ENCODE results near the gene BBS9.

The BBS9 gene

DNA sequence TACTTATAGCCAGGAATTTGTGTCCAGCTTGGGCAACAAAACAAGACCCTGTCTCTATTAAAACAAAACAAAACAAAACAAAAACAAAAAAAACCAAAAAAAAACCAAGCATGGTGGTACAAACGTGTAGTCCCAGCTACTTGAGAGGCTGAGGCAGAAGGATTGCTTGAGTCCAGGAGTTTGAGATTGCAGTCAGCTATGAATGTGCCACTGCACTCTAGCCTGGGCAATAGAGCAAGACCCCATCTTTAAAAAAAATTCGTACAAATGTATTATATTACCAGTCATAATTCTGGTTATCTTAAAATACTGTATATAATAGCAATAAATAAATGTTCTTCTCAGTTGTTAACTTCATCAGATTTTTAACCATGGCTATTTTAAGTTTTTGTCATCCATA is 2.3 kb upstream of the BBS9 start:
- no peak for DNase-seq (ENCODE audit: low read depth)

DNA sequence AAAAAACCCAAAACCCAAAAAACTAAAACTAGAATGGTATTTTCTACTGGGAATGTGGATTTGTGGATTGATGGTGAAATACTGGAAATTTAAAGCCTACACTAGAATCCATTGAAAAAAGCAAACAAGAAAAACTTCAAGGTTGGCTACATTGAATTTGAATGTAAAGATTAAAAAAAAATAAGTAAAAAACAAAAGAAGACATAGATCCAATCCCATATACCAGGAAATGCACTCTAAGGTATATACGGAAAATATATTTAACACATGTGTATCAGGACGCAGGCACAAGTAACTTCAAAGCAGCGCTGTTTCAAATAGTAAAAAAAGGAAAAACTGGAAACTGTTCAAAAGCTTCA is 754 bp upstream of the BBS9 start:
- DNase-seq (ENCODE audit: low read depth), result no peak

DNA sequence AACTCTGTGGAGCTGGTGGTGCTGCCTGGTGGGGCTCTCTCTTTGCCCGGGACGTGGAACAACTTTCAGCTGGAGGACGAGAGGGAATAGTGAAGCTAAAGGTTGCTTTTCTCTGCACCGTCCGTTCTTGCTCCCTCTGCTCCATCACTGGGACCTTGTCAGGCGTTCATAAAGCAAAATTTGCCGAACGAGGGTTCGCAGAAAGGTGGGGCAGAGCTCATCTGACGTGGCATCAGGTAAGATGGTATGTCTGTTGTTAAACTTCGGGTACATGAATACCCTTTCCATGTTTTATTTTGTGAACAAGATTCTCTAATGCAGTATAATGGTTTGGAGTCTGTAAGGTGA is 416 bp downstream of the BBS9 start:
- no peak for DNase-seq (ENCODE audit: low read depth)

DNA sequence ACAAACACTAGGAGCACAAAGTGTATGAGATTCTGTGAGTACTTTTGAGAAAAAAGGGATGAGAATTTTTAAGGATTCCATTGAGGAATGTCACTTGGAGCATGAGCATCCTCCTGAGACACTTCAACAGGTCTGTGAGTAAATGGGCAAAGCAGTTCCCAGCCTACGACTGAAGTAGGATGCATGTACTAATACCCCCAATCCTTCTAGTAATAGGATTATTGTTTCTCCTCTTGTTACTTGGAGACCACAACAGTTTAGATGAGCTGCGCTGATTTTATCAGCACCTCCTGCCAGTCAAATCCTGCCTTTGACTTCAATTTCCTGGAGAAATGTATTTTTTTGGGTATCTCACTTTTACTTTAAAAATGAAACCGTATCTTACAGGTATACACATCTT is 820 bp downstream of the BBS9 start:
- no peak for DNase-seq (ENCODE audit: low read depth)

DNA sequence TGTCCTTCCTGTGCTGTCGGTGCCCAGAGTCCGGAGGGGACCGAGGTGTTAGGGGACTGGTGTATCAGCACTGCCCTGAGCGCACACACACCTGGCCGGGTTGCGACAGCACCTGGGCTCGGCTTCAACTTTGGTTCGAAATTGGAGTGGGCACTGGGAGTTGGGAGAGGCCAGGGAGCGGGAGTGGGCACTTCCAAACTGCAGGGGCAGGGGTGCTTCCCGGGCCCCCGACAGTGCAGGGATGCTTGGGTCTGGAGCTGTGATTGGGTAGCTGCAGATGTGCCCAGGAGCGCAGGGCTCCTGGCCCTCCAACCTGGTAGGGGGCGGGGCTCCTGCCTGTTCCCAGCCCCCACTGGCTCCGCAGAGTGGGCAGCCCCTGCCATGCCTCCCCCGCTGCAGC is 7.7 kb downstream of the BBS9 start:
- no peak for DNase-seq (ENCODE audit: low read depth)

DNA sequence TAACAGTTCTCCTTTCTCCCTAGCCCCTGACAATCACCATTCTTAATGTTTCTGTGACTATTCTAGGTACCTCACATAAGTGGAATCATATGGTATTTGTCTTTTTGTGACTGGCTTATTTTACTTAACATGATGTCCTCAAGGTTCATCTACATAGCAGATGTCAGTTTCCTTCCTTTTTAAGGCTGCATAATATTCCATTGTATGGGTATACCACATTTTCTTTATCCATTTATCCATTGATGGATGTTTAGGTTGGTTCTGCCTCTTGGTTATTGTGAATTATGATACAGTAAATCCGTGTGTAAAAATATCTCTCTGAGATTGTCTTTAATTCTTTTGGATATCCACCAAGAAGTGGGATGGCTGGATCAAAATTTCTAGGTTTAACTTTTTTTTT is 13.2 kb downstream of the BBS9 start:
- no peak for DNase-seq (ENCODE audit: low read depth)

DNA sequence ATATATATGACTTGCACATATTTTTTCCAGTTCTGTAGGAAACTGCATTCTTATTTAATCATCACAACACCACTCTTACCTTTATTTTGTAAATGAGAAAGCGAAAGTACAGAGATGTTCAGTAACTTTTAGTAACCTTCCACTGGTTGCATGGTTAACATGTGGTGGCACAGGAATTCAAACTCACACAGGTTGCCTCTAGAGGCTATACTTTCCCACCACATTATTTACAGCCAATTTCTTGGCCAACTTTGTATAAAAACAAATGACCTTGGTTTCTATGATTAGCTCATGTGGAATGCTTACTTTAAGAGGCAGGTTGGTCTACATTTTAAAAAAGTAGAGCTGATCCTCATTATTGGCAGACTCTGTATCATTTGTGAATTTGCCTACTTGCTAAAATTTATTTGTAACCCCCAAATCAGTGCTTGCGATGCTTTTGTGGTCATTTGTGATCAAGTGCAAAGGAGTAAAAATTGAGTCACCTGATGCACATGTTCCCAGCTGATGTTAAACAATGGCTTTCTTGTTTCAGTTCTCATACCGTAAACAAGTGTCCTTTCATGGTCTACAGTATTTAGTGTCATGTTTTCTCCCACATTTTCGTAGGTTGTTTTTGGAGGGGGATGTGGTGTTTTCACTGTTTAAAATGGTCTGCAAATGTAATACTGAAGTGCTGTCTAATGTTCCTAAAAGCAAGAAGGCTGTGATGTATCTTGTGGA is 14.8 kb downstream of the BBS9 start:
- no peak for DNase-seq (ENCODE audit: low read depth)

DNA sequence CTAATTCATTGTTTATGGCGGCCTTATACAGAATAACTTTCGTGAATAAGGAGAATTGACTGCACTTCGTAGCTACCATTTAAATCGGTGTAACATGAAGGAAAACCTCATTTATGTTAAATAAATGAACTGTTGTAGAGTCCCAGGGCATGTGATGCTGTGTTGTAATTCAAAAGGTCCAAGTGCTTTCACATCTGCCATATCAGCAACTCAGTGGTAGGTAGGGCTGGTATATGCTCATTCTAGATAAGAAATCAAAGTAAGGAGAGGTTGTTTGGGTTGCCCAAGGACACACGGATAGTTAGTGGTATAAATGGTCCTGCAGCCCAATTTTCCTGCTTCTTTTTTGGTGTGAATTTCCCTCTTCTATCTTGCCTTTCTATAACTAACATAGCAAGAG is 15.8 kb downstream of the BBS9 start:
- no peak for DNase-seq (ENCODE audit: low read depth)

DNA sequence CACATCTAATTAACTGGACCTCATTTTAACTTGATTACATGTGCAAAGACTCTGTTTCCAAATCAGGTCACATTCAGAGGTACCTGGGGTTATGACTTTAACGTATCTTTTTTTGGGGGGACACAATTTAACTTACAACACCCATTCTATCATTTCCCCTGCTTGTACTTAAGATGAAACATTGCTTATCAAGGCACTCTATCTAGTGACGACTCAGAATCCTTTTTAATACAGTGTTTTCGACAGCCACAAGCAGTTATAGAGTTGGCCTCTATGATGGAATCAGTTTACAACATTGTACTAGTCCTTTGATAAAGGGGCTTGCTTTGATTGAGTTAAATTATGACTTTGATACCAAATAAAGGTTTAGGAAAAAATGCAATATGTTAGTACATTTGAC is 22.7 kb downstream of the BBS9 start:
- no peak for DNase-seq (ENCODE audit: low read depth)

DNA sequence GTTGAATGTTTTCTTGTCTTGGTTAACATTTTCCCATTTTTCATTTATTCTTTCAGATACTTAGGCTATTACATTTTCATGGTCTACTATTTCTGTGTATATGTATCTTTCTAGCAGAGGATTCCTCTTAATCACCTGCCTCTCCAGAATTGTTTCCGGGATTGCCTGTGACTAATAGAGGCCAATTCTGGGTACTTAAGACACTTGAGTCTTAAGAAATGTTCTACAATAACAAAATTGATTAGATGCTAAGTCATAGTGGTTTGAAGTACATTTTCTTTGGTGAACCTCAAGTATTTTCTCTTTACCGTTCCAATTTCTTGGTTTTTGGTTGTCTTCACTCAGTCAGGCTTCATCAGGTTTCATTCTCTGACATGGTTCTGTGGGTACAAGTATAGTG is 26.4 kb downstream of the BBS9 start:
- no peak for DNase-seq (ENCODE audit: low read depth)

DNA sequence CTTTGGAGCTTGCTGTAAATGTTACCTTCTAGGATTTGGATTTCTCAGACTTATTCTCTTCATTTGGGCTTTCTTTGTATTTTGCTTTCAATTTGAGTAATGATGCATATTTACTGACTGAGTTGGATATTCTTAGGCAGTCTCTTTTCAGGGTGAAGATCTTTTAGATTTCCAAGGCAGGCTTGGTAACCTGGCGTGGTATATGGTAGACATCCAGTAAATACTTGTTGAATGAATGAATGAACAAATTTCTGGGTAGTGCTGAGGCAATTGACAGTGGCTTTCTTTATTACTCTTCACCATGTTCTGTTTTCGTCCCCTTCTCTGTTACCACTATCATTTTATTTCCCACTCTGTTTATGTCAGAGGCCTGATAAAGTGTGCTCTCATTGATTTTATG is 27.1 kb downstream of the BBS9 start:
- DNase-seq (ENCODE audit: low read depth), result no peak

DNA sequence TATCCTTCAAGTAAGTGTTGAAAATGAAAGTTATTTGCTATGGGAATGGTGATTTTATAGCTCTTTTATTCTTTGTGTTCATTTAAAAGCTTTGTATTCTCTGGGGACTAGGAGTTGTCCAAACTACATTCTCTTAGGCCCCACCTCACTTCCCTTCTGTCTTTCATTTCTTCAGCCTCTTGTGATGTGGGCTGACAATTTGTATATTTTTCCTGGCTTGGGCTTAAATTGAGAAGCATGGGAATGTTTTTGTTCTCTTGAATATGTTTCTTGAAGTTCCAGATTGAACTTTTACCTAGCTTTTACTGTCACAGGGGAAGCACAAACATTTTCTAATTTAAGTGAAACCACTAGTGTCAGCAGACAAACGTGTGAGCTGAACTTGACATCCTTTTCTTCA is 27.9 kb downstream of the BBS9 start:
- no peak for DNase-seq (ENCODE audit: low read depth)

DNA sequence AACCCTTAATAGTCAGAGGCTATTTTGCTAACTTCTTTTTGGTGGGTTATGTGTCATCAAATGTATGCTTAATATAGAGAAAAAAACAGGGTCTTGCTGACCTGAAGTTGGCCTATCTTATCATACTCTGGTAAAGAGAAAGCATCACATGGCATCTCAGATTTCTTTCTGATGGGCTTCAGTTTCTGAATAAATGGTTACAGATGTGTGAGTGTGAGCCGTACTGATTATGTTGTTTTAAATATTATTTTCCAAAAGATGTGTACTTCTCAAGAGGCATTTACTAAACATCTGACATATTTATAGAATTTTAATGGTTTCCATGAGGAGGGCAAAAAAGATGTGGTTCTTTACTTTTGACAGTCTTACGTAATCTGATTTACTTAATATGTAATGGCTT is 28.4 kb downstream of the BBS9 start:
- DNase-seq (ENCODE audit: low read depth), result no peak

DNA sequence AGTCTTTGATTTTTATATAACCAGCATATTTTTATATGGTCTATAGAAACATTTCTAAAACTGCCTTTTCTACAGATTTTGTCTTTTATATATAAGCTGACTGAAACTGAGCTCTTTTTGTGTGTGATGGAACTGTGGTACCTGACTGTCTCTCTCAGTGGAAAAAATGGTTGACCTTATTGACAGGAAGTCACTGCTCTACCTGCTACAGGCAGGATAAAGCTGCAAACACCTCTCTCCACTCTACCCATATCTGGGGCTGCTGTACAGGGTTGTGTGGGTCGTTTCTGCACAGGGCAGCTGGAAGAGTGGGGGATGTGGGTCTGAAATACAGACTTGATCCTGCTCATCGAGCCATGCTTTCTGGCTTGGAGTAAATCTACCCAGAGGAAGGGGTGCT is 48.5 kb downstream of the BBS9 start:
- DNase-seq (ENCODE audit: low read depth), result no peak

DNA sequence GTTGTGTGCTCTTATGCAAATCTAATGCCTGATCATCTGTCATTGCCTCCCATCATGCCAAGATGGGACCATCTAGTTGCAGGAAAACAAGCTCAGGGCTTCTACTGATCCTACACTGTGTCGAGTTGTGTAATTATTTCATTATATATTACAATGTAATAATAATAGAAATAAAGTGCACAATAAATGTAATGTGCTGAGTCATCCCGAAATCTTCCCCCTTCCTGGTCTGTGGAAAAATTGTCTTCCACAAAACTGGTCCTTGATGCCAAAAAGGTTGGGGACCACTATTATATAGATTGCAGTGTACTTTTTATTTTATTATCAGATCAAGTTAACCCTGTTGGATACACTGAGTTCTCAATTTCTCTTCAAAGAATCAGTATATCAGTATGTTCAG is 50.2 kb downstream of the BBS9 start:
- DNase-seq (ENCODE audit: low read depth), result no peak

DNA sequence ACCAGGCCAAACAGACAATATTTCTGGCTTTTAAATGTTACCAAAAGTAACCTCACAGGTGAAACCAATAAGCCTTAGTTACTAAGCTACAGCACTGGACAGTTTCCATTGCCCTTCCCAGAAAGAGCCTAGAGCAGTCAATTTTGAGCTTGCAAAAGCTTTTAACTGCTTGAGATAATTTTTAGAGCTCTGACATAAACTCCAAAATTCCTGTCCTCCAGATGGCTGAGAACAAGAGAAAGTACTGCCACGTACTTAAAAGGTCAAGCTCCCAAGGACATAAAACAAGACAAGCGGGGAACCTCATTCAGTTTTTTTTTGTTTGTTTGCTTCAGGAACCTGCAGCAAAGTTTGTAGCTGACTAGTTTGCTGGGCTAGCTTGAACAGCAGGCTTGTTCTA is 54.1 kb downstream of the BBS9 start:
- DNase-seq (ENCODE audit: low read depth), result no peak

DNA sequence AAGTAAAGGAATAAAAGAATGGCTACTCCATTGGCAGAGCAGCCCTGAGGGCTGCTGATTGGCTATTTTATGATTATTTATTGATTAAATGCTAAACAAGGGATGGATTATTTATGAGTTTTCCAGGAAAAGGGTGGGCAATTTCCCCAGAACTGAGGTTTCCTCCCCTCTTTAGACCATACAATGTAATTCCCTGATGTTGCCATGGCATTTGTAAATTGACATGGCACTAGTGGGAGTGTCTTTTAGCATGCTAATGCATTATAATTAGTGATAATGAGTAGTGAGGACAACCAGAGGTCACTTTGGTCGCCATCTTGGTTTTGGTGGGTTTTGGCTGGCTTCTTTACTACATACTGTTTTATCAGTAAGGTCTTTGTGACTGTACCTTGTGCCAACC is 55.5 kb downstream of the BBS9 start:
- DNase-seq (ENCODE audit: low read depth), result no peak

DNA sequence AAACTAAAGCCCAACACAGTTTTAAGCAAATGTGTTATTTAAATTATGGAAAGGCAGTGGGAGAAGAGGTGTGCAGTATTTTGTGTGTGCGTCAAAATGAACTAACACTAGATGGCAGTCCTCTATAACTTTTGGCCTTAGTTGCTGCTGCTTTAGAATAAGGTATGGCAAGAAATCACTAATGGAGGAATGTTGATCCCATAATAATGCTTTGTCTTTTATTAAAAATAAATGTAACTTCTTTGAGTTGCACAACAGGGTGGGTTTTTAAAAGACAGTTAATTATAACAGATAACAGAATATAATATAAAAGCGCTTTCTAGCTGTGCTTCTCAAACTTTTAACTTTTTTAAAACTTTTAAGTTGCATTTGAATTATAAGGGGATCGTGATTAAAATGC is 56.4 kb downstream of the BBS9 start:
- no peak for DNase-seq (ENCODE audit: low read depth)

DNA sequence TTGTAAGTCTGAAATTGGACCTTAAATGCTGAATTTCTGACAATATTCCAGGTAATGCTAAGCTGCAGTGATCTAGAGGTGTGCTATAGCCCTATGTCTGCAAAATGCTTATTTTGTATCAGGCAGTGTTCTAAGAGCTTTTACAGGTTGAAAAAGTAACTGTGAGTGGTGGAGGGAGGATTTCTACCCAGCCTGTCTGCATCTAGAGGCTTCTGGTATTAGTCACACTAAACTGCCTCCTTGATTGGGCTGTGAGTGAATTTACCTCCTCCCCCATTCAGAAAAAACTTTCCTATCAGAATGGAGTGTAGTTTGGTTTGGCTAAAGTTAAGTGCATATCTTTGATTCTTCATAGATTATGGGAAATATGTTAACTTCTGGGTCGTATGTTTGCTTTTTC is 56.8 kb downstream of the BBS9 start:
- no peak for DNase-seq (ENCODE audit: low read depth)

DNA sequence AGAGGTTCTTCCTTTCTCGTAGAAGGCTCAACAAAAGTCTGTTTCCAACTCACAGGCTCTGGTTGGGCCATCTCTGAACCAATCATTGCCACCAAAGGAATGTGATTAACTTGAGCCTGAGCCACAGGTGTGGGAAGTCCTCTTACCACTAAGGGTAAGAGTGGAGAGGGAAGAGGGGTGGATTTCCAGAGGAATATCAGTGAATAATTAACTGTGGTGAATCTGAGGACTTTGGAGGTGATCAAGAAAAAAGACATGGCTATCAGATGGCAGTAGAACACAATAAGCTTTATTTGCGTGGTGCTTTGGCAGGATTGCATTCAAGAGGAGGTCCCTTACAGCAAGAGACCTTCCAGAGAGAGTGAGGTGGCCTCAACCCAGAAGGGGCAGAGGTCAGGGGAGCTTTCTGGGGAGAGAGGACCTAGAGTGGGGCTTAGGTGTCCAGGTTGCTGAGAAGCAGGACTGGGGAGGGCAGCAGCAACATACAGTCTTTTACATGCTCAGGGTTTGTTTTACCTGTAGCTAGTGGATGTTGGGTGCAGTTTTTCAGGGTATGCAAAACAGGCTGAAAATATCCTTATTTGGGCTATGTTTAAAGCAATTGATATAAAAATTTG is 61.4 kb downstream of the BBS9 start:
- DNase-seq (ENCODE audit: low read depth), result no peak

DNA sequence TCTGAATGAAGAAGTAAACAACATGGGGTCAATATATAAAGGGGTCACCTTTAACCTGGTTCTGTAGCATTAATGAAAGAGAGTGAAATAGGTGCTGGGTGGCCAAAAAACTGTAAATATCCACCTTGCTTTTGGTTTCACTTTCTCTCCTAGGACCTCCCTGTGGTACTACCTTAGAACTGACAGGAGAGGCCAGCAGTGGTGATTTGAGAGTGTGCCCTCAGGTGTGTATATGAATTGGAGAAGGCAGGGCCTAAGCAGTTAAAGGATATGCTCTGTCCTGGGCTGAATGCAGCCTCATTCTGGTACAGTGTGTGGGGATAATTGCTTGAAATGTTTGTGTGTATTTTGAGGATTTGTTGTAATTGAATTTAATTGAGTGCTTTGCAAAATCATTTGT is 62.0 kb downstream of the BBS9 start:
- no peak for DNase-seq (ENCODE audit: low read depth)

DNA sequence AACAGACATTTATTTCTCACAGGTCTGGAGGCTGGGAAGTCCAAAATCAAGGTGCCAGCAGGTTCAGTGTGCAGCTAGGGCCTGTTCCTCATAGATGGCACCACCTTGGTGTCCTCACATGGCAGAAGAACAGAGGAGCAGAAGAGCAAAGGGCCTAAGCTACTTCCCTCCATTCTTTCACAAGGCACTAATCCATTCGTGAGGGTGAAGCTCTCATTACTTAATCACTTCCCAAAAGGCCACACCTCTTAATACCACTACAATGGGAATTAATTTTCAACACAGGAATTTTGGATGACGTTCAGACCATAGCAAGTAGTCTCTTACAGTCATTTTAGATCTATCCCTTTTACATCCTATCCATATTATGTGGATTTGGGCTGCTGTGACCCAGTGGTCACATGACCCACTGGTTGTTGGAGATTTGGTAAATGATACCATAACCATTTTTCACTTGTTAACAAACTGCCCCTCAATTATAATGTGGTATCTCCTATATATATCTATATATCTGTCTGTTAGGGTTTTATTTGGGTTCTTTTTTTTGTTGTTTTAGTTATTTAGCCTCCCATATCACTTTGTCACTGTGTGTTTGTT is 63.4 kb downstream of the BBS9 start:
- DNase-seq (ENCODE audit: low read depth), result no peak

DNA sequence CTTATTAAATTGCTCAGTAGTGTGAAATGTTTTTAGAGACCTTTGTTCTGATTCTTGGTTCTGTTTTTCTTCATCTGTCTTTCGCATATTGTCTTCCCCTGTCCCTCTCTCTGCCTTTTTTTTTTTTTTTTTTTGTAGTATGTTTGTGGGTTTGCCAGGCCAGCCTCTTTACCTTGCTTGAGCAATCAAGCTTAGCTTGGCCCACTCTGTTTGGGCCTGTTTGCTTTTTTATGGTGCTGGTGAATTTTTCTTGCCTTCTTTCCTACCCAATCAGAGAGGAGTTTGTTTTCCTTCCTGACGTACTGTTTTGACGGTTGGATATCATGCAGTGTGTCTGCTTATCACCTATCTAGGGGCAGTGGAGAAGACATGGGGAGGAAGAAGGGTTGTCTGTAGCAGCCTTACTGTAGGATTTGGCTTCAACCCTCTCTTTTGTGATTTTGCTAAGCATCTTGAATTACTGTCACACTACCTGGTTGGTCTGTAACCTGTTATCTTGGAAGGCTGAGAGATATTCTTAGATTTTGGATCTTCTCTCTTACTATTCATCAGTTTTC is 64.0 kb downstream of the BBS9 start:
- no peak for DNase-seq (ENCODE audit: low read depth)

DNA sequence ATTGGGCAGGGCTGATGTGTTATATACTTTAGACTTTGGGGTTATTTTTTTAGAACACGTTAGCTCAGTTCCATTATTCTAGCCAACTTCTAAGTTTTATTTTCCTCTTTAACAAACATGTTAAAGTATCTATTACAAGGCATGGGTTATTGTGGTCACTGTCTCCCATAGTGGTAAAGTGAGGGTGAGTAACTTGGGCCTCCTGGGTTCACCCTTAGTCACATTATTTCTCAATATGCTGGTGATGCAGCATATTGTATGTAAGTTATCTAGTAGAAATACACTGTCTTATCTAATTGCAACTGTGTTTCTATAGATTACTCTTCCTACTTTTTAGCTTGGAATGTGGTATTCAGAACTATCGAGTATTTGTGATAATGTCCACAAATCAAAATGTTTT is 65.9 kb downstream of the BBS9 start:
- DNase-seq (ENCODE audit: low read depth), result no peak

Data from activated T-helper 1 cell treated with Interleukin-2 at 50 U/mL for 16 hours (primary cell).